ENCODE measurements around the gene ELL2.

ELL2 gene

DNA sequence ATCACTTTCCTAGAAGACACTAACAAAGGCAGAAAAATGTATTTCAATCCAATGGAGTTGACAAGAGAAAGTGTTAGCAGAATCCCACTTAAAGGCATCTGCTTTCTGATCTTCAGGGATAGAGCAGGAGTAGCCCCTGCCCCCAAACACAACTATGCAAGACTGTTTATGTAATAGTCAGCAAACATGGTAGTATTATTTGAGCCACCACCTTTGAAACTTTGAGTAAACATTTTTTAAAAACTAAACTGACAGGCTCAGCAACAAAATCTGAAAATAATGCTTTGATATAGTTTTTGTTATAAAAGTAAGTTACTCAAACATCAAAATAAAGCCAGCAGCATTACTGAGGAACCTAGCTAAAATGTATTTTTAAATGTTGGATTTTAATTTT, 4.8 kb downstream of the ELL2 start:
- no peak for DNase-seq (ENCODE audit: low read depth in 4 of 4, low spot score in 1 of 4)

DNA sequence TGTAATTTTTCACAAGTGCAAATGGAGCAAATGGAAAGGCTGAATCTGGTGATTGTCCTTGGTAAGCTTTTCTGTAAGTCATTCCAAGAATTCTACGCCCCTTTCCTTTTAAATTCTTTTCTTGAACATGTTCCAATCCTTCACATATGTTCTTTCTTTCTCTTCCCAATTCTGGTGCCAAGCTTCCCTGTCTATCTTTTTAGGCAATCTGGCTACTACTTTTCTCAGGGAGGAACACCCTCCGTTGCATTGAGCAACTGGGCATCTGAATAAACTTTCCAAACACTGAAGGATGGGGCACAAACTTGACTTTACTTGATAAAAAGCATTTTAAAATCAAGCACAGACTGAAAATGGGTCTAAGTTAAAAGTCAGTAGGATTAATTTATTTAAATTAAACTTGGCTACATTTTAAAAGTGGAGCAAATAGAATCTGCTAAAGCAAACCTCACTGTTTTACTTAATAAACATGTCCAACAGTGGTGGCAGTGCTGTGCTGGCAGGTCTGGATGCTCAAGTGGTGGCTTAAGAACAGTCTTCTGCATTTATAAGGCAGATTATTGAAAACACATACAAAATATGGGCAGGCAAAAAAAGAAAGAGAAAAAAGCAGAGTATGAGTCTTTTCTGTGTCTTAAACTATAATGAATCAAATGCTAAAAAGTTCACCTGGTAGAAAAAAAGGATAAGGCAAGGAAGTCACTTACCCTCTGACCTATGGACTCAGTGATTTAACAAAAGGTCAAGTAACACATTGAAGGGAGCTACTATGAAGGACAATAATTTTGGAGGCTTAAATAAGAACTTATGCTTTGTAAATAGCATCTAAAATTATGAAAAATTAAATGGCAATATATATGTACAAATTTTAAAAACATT, 5.4 kb downstream of the ELL2 start:
- no peak for DNase-seq (ENCODE audit: low read depth in 4 of 4, low spot score in 1 of 4)

DNA sequence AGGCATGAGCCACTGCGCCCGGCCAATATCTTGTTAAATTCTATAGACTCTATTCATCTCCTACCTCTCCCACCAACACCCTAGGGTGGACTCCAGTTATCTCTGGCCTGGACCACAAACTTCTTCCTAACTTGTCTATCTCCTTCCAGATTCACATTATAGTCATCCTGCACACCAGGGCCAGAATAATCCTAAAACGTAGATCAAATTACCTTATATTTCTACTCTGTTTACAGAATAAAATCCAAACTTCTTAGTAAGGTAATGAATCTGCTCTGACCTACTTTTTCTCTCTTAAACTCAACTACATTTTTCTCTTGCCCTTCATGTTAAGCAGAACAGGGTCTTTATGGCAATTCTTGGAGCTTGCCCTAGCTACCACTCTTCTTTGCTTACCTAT, 6.9 kb downstream of the ELL2 start:
- no peak for DNase-seq (ENCODE audit: low read depth in 4 of 4, low spot score in 1 of 4)

DNA sequence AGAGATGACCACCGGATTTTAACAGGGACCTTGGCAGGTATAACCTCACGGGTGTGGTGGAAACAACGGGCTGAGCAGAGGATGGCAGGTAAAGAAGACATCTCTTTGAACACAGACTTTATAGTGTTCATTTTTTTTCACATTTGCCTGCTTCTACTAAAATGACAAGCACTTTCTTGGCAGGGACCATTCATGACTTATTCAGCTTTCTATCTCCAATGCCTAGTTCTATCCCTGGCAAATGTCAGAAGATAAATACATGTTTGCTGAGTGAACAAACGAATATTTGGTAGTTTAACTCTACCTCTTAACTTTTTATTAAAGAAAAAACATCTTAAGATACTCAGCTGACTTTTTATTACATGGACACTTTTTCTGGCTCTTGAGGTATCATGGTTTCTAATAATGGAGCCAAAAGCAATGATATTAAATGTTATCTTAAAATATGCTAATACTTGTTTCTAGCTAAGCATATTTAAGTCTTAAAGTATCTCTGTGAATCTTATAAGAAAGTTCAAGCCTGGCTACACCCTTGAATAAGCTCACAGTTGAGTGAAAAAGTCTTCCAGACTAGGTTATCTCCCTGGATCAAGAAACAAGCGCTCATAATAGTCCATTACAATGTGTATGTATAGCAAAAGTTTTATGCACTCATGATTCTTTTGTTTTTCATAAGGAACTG, 8.5 kb downstream of the ELL2 start:
- DNase-seq (ENCODE audit: low read depth in 4 of 4, low spot score in 1 of 4), result no peak

DNA sequence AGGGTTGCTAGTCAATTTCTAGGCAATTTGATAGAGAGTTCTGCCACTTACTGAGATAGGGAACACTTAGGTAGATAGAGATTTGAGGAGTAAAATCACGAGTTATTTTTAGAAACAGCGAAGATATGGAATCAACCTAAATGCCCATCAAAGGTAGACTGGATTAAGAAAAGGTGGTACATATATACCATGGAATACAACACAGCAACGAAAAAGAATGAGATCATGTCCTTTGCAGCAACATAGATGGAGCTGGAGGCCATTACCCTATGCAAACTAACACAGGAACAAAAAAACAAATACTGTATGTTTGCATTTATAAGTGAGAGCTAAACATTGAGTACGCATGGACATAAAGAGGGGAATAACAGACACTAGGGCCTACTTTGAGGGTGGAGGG, 9.7 kb downstream of the ELL2 start:
- no peak for DNase-seq (ENCODE audit: low read depth in 4 of 4, low spot score in 1 of 4)

DNA sequence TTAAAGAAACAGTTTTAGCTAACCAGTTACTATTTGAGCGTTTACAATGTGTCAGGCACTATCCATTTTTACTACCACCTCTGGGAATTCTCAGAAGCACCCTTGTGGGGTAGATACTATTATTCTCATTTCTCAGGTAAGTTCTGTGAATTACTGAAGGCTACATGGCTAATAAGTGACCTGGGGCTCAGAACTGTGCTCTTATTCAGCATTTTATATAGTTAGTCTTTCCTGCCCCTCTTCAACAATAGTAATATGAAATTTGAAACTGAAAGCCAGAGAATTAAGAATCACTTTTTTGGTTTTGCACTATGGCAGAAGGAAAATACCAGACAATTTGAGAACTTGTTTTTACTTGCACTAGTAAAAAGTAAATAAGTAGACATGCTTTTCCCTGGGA, 11.8 kb downstream of the ELL2 start:
- no peak for DNase-seq (ENCODE audit: low read depth in 4 of 4, low spot score in 1 of 4)

DNA sequence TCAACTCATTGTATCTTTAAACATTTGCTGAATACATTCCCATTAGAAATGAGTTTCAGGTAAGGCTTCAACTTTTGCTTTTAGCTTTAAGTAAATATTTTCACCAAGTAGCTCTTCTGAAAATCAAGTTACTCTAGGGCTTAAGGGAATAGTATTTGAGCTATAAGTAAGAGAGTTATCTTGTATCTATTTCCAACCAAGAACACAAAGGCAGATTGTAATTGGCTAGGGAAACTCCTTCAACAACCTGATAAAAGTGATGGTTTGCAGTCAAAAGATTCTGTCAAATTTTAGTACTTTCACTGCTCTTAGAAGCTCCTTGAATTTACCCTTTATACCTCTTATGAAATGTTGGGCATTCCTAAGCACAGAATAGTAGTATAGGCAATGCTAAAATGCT, 13.0 kb downstream of the ELL2 start:
- DNase-seq (ENCODE audit: low read depth in 4 of 4, low spot score in 1 of 4), result no peak

DNA sequence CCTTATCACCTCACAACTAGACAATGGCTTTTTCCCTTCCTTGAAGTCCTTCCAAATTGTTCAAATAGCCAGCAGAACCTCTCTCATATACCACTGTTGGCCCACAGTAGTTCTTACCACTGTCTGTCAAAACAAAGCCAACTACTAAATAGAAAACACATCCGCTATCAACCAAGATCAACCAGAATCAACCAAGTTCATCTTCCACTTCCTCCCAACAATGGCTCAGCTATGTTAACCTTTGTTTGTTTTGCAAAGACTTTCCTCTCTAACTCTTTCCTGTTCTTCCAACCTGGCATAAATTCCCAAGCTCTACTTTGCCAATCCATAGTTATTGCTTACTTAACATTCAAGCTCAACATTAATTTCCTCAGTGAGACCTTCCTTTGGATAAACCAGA, 15.2 kb downstream of the ELL2 start:
- no peak for DNase-seq (ENCODE audit: low read depth in 4 of 4, low spot score in 1 of 4)

DNA sequence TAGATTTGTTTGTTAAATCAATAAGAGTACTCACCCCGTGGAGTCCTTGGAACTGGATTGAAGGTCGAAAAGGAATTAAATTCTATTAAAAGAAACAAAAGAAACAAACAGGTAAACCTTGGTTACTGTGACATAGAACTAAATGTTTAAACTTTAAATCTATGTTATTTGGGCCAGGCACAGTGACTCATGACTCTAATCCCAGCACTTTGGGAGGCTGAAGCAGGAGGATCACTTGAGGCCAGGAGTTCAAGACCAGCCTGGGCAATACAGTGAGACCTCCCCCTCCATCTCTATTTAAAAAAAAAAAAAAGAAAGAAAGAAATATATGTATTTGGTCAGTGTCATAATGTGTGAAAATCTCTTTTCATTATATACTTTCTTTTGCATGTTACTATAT, 18.7 kb downstream of the ELL2 start:
- no peak for DNase-seq (ENCODE audit: low read depth in 4 of 4, low spot score in 1 of 4)

DNA sequence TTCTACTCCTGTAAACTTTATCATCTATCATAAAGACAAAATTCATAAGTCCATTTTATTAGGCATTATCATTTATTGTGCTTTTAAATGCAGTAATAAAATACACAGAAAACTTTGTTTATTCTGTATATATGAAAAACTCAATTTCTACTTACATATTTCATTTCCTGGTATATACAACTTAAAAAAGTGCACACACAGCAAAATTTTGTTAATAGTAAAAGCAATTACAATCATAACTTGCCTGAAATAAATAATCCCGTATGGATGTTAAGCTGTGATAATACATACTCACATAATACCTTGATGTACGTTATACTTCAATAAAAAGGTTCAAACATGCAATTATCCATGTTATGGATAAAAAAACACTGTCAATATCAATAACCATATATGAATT, 19.2 kb downstream of the ELL2 start:
- no peak for DNase-seq (ENCODE audit: low read depth in 4 of 4, low spot score in 1 of 4)

DNA sequence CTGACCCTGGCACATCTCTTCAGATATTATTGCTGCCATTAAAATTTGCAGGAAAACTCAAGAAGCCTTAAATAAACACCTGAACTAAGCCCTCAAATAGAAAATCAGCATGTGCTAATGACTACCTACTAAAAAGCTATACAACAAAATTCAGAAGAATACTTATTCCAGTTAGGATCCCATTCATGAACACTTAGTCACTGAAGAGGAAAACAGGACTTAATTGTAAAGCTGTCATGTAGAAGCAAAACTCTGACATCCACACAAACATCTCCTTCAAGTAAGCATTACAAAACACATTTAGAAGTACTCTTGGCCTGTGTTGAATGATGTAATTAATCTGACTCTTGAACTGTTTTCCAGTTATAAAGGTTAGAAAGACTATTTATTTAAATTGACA, 19.9 kb downstream of the ELL2 start:
- DNase-seq (ENCODE audit: low read depth in 4 of 4, low spot score in 1 of 4), result no peak

DNA sequence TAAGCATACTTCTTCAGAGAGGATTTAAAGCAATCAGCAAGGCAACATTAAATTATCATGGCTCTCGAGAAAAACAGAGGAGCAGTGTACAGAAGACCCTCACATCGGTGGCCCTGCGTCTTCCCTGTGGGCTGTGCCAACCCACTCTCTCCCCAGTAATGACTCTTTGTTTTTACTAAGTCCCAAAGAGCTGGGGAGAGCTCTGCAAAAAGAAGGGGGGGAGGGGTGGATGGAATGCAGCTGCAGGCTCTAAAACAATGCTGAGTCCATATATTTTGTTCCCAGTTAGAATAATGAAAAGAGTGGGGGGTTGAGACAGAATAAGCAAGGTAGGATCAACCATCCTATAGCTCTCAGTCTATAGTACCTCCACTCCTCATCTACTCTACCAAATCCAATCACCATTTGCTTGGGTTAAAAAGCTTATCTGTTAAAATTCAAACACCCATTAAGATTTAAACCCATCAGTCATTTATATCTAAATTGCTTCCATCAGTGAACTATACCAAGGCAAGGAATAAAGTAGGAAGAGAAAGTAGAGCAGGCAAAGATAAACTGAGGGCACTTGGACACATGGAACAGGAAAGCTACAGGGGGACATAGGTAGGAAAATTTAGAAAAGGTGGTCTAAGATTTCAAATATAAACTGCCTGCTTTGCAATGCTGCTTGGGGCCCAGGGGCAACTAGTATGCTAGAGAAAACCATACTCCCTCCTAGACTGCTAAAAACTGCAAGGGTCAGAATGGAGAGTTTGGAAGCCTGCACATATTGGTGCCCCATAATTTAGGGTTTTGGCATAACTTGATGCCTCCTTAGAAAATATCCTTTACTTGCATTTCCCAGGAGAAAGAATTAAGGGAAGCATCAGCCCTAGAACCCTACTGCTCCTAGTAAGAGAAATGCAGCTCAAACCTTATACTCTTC, 20.6 kb downstream of the ELL2 start:
- no peak for DNase-seq (ENCODE audit: low read depth in 4 of 4, low spot score in 1 of 4)

DNA sequence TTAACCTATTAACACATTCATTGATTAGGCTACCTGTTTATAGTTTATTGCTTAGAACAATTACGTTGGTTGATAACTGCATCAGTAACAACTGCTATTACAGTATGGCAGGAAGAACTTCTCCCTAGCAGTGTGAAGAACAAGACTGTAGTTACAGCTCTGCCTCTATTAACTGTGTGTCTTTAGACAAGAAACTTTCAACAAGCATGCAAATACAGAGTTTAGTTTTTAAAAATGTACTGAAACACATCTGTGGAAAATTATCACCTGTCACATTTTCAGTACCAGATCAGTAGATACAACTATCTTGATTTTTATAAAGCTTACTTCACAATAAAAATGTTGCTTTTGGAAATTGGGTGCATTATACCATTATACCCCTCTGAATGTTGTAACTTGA, 22.2 kb downstream of the ELL2 start:
- no peak for DNase-seq (ENCODE audit: low read depth in 4 of 4, low spot score in 1 of 4)

DNA sequence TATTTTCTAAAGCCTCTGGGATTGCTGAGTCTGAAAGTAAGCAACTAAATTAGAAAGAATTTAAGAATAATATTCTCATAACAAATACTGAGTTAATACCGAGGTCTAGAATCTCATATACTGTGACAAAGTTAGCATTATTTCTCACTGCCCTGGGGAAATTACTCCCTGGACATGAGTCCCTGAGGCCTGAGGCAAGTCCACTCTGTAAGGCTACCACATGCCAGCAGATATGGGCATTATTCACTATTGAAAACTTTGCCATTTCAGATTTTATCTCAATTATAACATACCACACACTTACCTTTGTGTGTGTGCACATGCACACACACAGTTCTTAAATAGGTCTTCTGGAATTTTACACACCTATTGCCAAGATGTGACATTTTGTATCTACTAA, 22.9 kb downstream of the ELL2 start:
- DNase-seq (ENCODE audit: low read depth in 4 of 4, low spot score in 1 of 4), result no peak

DNA sequence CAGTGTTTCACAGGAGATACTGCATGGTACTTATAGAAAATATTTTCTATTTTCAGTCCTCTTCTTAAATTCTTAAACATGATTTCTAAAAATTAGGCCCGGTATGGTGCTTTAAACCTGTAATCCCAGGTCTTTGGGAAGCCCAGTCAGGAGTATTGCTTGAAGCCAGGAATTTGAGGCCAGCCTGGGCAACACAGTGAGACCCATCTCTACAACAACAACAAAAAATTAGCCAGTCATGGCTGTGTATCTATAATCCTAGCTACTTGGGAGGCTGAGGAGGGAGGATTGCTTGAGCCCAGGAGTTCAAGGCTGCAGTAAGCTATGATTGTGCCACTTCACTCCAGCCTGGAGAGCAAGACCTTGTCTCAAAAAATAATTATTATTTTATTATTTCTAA, 23.3 kb downstream of the ELL2 start:
- no peak for DNase-seq (ENCODE audit: low read depth in 4 of 4, low spot score in 1 of 4)

DNA sequence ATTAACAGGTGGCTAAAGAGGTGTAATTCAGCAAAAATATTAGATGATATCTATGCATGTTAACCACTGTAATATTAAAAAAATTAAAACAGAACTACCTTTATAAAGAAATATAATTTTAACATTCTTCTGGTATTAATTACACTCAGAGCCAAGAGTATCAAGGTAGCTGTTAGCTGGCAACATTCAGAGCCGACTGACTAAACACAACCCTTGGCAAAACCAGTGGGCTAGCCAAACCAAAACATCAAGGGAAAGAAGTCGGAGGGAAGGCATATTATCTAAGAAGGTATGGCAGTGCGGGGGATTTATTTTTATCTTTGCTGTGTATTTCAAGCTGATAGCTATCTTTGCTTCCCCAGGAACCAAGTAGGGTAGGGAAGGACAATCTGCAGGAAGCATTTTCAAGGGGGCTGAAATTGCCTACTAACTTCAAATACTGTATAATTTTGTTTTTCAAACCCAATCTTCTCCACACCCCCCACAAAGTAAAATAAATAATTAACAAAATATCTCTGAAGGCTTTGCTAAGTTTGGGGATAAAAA, 24.0 kb downstream of the ELL2 start:
- DNase-seq (ENCODE audit: low read depth in 4 of 4, low spot score in 1 of 4), result no peak

DNA sequence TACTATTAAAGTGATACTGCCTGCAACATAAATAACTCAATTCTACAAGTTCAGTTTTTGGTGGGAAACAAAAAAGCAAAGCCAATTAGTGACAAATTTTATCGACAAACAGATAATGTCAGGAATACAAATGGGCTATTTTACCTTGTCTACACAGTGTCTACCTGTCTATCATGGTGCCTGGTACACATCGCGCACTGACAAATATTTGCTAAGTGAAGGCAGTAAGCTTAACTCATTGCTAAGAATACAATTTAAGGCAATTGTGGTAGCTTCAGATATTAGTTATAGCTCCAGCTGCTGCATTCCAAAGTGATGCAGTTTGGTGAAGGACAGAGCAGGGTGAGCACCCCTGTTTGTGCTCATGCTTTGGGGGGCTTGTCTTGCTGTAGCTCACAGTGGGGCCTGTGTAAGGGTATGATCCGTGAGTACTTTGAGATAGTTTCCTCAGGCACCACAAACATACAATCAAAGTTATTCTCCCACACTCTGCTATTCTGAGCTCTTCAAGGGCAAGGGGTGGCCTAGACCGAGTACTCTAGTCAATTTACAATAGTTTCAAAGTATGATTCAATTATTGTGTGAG, 24.7 kb downstream of the ELL2 start:
- no peak for DNase-seq (ENCODE audit: low read depth in 4 of 4, low spot score in 1 of 4)

DNA sequence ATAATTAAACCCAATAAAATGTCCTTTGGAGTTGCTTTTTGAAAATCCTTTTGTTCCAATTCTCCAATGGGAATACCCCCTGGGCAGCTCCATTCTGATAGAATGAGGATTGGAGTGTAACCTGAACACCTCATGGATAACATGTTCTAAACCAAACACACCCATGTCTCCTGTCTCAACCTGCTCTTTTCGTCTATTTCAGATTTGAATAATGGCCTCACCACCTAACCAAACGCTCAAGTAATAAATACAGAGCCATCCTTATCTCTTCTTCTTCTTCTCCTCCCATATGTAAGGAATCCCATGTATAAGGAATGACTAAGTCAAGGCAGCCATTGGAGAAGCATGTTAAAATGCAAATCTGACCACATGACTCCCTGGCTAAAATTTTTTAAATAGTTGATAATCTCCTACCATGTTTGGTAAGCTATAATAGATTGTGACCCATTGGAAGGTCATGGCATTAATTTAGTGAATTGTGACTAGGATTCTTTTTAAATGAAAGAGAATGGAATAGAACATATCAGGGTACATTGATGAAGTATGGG, 26.0 kb downstream of the ELL2 start:
- DNase-seq (ENCODE audit: low read depth in 4 of 4, low spot score in 1 of 4), result no peak

DNA sequence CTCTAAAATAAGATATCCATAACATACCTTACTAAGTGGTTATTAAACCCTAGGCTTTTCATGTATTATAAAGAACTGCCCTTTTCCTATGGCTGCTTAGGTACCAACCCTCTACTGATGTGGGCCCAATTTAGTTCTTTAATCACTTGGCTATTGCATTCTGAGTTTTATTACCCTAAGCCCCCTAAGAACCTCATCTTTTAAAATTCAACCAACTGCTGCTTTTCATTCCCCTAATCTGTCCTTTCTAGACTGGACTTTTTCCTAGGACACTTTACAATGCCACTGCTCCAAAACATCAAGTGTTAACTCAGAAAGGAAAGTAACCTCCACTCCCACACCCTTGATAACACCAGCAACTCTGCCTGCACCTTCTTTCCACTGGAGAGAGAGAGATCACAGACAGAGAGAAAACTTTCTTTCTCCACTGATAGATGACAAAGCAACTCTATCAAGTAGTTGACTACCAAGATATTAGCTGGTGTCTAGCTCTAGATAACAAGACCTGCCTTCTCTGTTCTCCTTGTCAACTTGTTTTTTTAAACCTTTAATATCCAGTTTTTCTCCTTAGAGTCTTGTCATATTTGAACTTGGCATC, 27.3 kb downstream of the ELL2 start:
- no peak for DNase-seq (ENCODE audit: low read depth in 4 of 4, low spot score in 1 of 4)

DNA sequence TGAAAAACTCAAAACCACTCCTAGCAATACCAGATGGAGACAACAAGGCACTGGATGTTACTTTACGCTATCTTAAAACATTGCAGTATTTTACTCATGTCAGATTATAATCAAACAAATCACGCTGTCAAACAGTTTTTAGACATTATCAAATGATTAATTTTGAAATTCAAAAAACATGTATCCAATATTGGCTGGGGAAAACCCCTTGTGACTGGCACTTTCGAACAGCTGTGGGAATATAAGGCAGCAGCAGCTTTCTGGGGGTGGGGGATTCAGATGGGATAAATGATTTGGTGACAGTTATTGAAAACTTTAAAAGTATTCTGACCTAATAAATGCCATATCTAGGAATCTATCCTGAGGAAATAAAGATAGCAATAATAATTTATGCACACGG, 28.7 kb downstream of the ELL2 start:
- no peak for DNase-seq (ENCODE audit: low read depth in 4 of 4, low spot score in 1 of 4)

Data from stimulated activated CD4-positive, alpha-beta T cell treated with anti-CD3 and anti-CD28 coated beads, Interleukin-1b, Interleukin-23, amount 100 ng/mL, for 24 hours (primary cell).